Measurements from ENCODE around the gene HELQ. TPM values are rescaled to one million over a fixed set of nuclear protein-coding genes. Genes with fewer than 3 reads are reported as not detected.
"Not testable (repeated sequence)": the region's sequence is repeated elsewhere in the genome, so short reads cannot be mapped to it uniquely, and the experiment has no call there.

Gene HELQ
- total and polyA plus RNA-seq, 8 donors, result 13.1 to 23.5 (median 21.5) TPM

- no peak for DNase-seq
- Histone ChIP-seq H3K27me3 (no peaks in the 10 kb centered on the region), H3K4me3 (no peak overlapping the region), H3K36me3 (peaks cover 0 to 36% of the 10 kb centered on the region in 2 donors), H3K4me1 (no peaks in the 10 kb centered on the region), H3K9me3 (peaks cover 0 to 2% of the 10 kb centered on the region in 2 donors), H3K27ac (no peak overlapping the region)
- no peak for TF ChIP-seq CTCF (IDR thresholded peaks at IDR 0.05)
- ATAC-seq, result no peak
- intact Hi-C loops (cut with DNase I), result no loop called here
Measured at GRCh38 chr4:83405844-83406816, 49.5 kb downstream of the HELQ start.

DNA sequence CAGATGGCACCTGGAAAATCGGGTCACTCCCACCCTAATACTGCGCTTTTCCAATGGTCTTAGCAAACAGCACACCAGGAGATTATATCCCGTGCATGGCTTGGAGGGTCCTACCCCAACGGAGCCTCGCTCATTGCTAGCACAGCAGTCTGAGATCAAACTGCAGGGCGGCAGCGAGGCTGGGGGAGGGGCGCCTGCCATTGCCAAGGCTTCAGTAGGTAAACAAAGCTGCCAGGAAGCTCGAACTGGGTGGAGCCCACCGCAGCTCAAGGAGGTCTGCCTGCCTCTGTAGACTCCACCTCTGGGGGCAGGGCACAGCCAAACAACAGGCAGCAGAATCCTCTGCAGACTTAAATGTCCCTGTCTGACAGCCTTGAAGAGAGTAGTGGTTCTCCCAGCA is 57.5 kb downstream of the HELQ start:
- H3K9me3 ChIP-seq; ATAC-seq; H3K27ac ChIP-seq; intact Hi-C loops (cut with DNase I); H3K4me1 ChIP-seq; H3K27me3 ChIP-seq; DNase-seq; H3K4me3 ChIP-seq: not testable (repeated sequence)
- H3K36me3 ChIP-seq, result peaks cover 0 to 11% of the 10 kb centered on the region in 2 donors

- Histone ChIP-seq H3K36me3 (peaks cover 0 to 11% of the 10 kb centered on the region in 2 donors), H3K4me3 (no peak overlapping the region), H3K9me3 (peaks cover 0 to 6% of the 10 kb centered on the region in 2 donors), H3K27ac (no peak overlapping the region), H3K4me1 (no peaks in the 10 kb centered on the region), H3K27me3 (no peaks in the 10 kb centered on the region)
- DNase-seq (no peak), ATAC-seq (no peak)
- no peak for TF ChIP-seq CTCF (IDR thresholded peaks at IDR 0.05)
- intact Hi-C loops (cut with DNase I), result no loop called here
Measured at GRCh38 chr4:83393908-83394307, 61.7 kb downstream of the HELQ start.

GRCh38 chr4:83392562-83392961 is 63.1 kb downstream of the HELQ start:
- Histone ChIP-seq H3K4me1 (no peaks in the 10 kb centered on the region), H3K27ac (no peak overlapping the region), H3K4me3 (no peak overlapping the region), H3K27me3 (no peaks in the 10 kb centered on the region), H3K9me3 (no peaks in the 10 kb centered on the region), H3K36me3 (peaks cover 0 to 2% of the 10 kb centered on the region in 2 donors)
- no peak for ATAC-seq
- DNase-seq, result no peak
- intact Hi-C loops (cut with DNase I), result no loop called here
- TF ChIP-seq CTCF (IDR thresholded peaks at IDR 0.05), result no peak

GRCh38 chr4:83390944-83391343 is 64.7 kb downstream of the HELQ start:
- Histone ChIP-seq H3K9me3 (no peaks in the 10 kb centered on the region), H3K27me3 (no peaks in the 10 kb centered on the region), H3K4me1 (no peaks in the 10 kb centered on the region), H3K4me3 (no peak overlapping the region), H3K36me3 (no peaks in the 10 kb centered on the region), H3K27ac (no peak overlapping the region)
- DNase-seq (no peak), ATAC-seq (no peak)
- no peak for TF ChIP-seq CTCF (IDR thresholded peaks at IDR 0.05)
- intact Hi-C loops (cut with DNase I), result no loop called here
